ENCODE data around the gene OR8B12. TPM values are rescaled to one million over a fixed set of nuclear protein-coding genes. Genes with fewer than 3 reads are reported as not detected.
"Not testable (repeated sequence)": the region's sequence is repeated elsewhere in the genome, so short reads cannot be mapped to it uniquely, and the experiment has no call there.

OR8B12 gene
- total and polyA plus RNA-seq, 2 donors = not detected

DNA sequence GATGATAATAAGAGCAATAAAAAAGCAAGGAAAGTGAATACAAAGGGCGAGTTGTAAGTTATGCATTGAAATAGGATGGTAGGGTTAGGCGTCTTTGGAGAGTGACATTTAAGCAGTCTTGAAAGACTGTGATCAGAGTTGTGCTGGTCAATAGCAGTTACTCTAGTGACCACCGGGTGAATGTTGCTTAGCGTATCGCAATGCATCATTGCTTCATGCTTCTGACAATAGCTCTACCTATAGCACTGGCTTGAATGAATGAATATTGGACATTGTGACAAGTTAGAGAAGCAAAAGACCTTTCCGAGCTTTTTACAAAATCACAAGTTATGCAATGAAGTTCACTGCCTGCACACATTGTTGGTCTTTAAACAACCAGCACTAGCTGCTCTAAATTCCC is 7.7 kb upstream of the OR8B12 start:
- DNase-seq (ENCODE audit: extremely low spot score) = no peak
- no peak overlapping the region for H3K27ac ChIP-seq (ENCODE audit: low read depth)
- H3K4me1 ChIP-seq (ENCODE audit: insufficient read depth) = no peaks in the 10 kb centered on the region
- H3K36me3 ChIP-seq (ENCODE audit: insufficient read depth) = no peaks in the 10 kb centered on the region
- WGBS = 76% methylated on average over 6 of the region's 6 CpGs
- no peak overlapping the region for H3K4me3 ChIP-seq (ENCODE audit: low read depth, low read length)

DNA sequence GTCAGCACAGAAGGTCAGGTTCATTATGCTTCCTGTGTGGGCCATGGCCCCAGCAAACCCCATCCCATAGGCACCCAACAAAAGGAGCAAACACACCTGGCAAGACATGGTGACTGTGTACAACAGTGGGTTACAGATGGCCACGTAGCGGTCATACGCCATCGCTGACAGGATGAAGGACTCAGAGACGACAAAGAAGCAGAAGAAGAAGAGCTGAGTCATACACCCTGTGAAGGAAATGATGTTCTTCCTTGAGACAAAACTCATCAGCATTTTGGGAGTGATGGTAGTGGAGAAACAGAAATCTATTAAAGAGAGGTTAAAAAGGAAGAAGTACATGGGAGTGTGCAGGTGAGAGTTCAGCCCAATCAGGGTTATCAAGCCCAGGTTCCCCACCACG is 309 bp downstream of the OR8B12 start:
- H3K4me3 ChIP-seq (ENCODE audit: low read depth, low read length) = no peak overlapping the region
- H3K36me3 ChIP-seq (ENCODE audit: insufficient read depth) = peaks cover 2% of the 10 kb centered on the region
- H3K27ac ChIP-seq (ENCODE audit: low read depth) = no peak overlapping the region
- DNase-seq (ENCODE audit: extremely low spot score) = no peak
- 87% methylated on average over 6 of the region's 6 CpGs for WGBS
- no peaks in the 10 kb centered on the region for H3K4me1 ChIP-seq (ENCODE audit: insufficient read depth)

DNA sequence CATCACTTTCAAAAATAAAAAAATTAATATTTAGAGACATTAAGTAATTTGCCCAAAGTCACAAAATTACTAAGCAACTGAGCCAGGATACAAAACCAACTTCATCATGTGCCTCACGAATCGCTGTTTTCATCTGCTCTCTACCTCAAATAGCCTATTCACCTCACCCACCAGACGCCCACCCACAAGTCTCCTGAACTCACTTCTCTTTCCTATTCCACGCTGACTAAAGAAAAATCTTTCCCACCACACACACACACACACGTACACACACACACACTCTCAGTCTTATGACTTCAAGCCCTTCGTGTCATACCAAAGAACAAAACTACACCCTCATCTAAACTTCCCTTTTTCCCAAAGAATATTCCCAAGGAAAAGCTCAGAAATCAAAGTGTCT is 2.2 kb downstream of the OR8B12 start:
- Histone ChIP-seq H3K4me1 (ENCODE audit: insufficient read depth) (no peaks in the 10 kb centered on the region), H3K27ac (ENCODE audit: low read depth) (no peak overlapping the region), H3K4me3 (ENCODE audit: low read depth, low read length) (no peak overlapping the region), H3K36me3 (ENCODE audit: insufficient read depth) (peaks cover 2% of the 10 kb centered on the region)
- 79% methylated on average over 6 of the region's 6 CpGs for WGBS
- no peak for DNase-seq (ENCODE audit: extremely low spot score)

DNA sequence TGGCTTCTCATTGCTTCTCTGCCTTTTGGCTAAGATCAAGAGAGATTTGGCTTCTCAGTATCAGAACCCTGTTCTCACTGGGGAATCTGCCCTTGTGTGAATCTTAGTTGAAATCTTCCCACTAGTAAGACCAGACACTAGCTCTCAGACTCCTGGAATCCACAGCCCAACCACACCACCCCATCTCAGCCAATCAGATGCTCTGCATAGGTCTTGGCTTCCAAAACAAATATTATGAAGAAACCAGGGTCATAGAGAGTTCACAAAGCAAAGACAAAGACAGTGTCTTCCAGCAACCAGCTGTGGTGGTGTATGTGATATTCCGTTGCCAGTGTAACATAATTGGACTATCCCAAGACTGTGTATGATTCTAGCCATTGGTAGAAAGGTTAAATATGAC is 5.4 kb downstream of the OR8B12 start:
- no peak for DNase-seq (ENCODE audit: extremely low spot score)
- Histone ChIP-seq H3K36me3 (ENCODE audit: insufficient read depth) (peaks cover 2% of the 10 kb centered on the region), H3K4me3 (ENCODE audit: low read depth, low read length) (no peak overlapping the region), H3K4me1 (ENCODE audit: insufficient read depth) (no peaks in the 10 kb centered on the region), H3K27ac (ENCODE audit: low read depth) (no peak overlapping the region)
- 46% methylated on average over 1 of the region's 1 CpG for WGBS

DNA sequence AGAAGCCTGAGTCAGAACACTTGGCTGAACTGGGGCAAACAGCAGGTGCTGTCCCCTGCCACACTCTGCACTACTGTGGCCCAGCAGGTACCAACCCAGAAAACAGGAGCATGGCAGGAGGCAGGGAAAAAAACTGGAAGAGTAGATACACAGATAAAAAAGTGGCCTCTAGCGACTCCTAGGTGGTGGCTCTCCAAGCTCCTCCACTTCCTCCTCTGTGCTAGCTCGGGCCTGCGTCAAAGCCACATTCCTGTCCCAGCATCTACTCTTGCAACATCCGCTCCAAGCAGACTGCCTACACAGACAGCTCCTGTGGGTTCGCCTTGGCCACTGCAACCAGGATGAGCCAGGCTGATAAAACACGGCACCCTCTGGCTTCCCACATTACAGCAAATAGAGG is 6.9 kb downstream of the OR8B12 start:
- H3K36me3 ChIP-seq (ENCODE audit: insufficient read depth) = peaks cover 2% of the 10 kb centered on the region
- no peak for DNase-seq (ENCODE audit: extremely low spot score)
- 42% methylated on average over 6 of the region's 6 CpGs for WGBS
- no peak overlapping the region for H3K4me3 ChIP-seq (ENCODE audit: low read depth, low read length)
- H3K4me1 ChIP-seq (ENCODE audit: insufficient read depth) = no peaks in the 10 kb centered on the region
- no peak overlapping the region for H3K27ac ChIP-seq (ENCODE audit: low read depth)

DNA sequence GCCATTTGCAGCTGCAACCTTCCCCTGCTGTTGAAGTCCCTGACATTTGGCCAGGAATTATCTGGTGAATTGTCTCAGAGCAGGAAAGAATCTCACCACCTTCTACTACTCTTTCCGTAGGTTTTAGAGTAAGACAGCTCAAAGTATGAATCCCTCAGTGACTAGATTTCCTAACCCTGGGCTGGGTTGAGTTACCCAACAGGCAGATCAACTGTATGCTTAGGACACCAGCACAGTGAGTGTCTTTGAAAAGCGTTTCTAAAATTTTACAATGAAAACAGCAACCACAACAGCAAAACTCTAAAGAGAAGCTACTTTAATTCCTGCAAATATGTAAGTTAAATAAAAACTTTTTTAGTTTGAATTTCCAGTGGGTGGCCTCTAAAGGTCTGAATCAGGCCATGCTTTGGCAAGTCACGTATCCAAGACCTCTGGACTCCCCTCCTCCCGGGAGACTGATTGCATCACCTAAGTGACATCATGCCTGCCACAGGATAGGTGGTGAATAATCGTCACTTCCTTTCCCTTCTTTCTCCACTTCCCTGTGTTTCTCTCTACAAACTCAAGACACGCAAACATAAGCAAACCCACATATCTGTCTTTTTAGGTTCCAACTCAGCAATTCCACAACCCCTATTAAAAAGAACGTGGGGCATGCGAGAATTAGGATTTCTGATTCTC is 7.8 kb downstream of the OR8B12 start:
- H3K4me3 ChIP-seq (ENCODE audit: low read depth, low read length) = no peak overlapping the region
- no peaks in the 10 kb centered on the region for H3K4me1 ChIP-seq (ENCODE audit: insufficient read depth)
- no peak for DNase-seq (ENCODE audit: extremely low spot score)
- 80% methylated on average over 8 of the region's 8 CpGs for WGBS
- no peaks in the 10 kb centered on the region for H3K36me3 ChIP-seq (ENCODE audit: insufficient read depth)
- H3K27ac ChIP-seq (ENCODE audit: low read depth) = no peak overlapping the region

DNA sequence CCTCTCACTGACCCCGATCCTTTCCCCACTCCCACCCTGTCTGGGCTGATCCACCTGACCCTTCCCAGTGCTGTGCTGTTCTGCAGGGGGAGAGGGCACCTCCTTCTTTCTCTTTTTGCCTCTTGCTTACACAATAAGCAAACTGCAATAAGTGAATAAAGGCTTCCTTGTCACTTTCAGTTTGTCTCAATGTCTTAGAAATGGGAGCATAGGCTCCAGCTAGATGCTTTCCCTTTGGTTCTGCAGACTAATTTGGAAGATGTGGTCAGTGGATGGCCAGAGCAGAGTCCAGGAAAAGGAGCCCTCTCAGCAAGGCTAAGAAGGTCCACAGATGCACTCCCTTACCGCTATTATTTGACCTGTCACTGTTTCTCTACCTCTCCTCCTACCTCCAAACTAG is 9.4 kb downstream of the OR8B12 start:
- Histone ChIP-seq H3K4me3 (ENCODE audit: low read depth, low read length) (no peak overlapping the region), H3K4me1 (ENCODE audit: insufficient read depth) (no peaks in the 10 kb centered on the region), H3K27ac (ENCODE audit: low read depth) (no peak overlapping the region), H3K36me3 (ENCODE audit: insufficient read depth) (no peaks in the 10 kb centered on the region)
- 77% methylated on average over 2 of the region's 2 CpGs for WGBS
- DNase-seq (ENCODE audit: extremely low spot score) = no peak

DNA sequence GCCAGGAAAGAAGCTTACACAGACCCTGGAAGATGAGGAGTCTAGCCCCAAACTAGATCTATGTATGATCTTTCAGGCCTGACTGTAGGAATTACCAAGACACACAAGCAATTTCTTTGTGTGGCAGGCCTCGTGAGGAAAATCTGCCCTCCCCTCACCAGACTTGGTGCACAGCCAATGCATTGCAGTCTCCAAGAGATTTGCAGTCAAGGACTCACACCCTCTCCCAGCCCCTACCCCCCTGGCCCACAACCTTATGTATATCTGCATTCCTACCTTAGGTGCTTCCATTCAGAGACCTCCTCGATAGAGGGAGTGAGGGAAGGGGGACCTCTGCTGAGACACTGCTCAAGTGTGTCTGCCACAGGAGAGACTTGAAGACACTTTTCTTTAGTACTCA is 9.8 kb downstream of the OR8B12 start:
- H3K4me3 ChIP-seq (ENCODE audit: low read depth, low read length) = no peak overlapping the region
- DNase-seq (ENCODE audit: extremely low spot score) = no peak
- WGBS = 41% methylated on average over 2 of the region's 2 CpGs
- H3K4me1 ChIP-seq (ENCODE audit: insufficient read depth) = no peaks in the 10 kb centered on the region
- H3K27ac ChIP-seq (ENCODE audit: low read depth) = no peak overlapping the region
- no peaks in the 10 kb centered on the region for H3K36me3 ChIP-seq (ENCODE audit: insufficient read depth)

DNA sequence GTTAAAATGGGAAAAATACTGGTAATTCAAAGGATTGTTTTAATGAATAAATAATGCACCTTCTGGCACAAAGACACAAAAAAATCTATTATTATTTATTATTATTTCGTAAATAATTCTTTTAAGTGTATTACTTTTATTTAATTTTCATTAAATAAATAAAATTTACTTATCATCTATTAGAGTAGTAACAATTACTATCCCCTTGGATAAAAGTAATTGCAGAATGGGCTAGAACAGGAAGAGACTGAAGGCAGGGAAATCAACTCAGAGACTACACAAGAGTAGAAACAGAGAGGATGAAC is 23.0 kb downstream of the OR8B12 start:
- Histone ChIP-seq H3K36me3 (ENCODE audit: insufficient read depth) (no peaks in the 10 kb centered on the region), H3K4me1 (ENCODE audit: insufficient read depth) (no peaks in the 10 kb centered on the region), H3K27ac (ENCODE audit: low read depth) (no peak overlapping the region), H3K4me3 (ENCODE audit: low read depth, low read length) (no peak overlapping the region)
- WGBS = 71% methylated on average over 1 of the region's 1 CpG
- no peak for DNase-seq (ENCODE audit: extremely low spot score)

DNA sequence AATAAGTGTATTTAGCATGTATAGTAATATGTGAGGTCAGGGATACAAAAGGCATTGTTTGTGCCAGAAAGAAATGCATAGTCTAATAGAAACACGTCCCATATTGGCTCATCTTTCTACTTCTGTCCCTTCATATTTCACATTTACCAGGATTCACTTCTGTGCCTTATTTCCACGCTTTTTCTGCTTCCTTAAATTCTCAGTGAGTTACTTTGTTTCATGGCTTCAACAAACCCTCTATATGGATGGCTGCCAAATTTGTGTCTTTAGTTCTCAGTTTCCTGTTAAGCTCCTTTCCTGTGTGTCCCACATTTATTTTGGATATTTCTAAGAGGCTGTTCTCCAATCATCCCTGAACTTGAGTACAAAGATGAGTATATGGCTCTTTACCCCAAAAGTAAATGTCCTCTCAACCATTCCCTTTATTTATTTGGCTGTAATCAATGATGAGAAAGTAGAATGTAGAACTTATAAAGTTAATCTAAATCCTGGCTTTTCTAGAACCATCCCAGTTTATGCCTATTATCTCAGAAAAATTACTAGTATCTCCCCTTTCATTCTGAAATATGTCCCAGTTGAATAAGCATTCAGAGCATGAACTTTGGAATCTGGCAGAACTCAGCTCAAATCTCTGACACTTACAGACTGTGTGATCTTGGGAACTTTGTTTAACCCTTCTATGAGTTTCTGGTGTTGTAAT is 23.5 kb downstream of the OR8B12 start:
- WGBS = 18% methylated on average over 2 of the region's 2 CpGs
- H3K27ac ChIP-seq (ENCODE audit: low read depth) = no peak overlapping the region
- no peak for DNase-seq (ENCODE audit: extremely low spot score)

DNA sequence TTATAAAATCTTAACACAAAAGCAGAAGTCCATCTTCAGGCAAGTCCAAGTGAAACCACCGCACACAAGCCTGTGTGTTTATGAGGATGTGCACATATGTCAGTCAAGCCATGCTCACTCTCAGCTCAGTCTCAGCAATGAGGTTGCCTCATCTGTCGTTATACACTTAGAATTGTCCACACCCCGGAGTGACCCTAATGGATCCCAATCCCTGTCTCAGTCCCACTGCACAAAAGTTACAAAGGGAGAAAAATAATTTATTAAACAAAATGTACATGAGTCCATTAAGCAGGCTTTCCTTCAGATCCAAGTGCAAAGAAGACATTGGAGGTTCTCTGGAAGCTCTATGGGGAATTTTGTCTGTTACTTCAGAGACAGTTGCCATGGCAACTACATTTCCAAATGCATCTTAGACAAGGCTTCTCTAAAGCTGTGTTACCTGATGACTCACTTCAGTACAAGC is 24.4 kb downstream of the OR8B12 start:
- Histone ChIP-seq H3K4me3 (ENCODE audit: low read depth, low read length) (no peak overlapping the region), H3K4me1 (ENCODE audit: insufficient read depth) (no peaks in the 10 kb centered on the region), H3K36me3 (ENCODE audit: insufficient read depth) (no peaks in the 10 kb centered on the region), H3K27ac (ENCODE audit: low read depth) (no peak overlapping the region)
- 74% methylated on average over 3 of the region's 3 CpGs for WGBS
- no peak for DNase-seq (ENCODE audit: extremely low spot score)

More for the DNA sequence above, 23.5 kb downstream of the OR8B12 start:
- no peaks in the 10 kb centered on the region for H3K36me3 ChIP-seq (ENCODE audit: insufficient read depth)
- no peaks in the 10 kb centered on the region for H3K4me1 ChIP-seq (ENCODE audit: insufficient read depth)
- H3K4me3 ChIP-seq (ENCODE audit: low read depth, low read length) = no peak overlapping the region

DNA sequence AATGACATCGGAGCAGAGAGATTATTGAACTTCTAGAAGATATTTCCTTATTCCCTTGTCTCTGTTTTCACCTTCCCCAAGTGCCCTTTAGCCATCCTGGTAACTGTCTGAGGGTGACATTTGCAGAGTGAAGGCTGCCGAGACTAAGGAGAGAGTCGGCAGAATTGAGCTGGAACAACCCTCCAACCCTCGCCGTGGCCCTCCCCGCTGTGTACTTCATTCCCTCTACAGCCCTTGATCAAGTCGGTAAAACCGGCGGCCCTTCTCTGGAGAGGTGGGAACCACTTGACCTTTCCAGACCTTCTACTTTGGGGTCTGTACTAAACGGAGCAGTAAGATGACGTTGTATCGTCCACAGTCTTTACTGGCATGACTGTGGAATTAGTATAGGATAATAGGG is 26.1 kb downstream of the OR8B12 start:
- Histone ChIP-seq H3K4me1 (ENCODE audit: insufficient read depth) (no peaks in the 10 kb centered on the region), H3K27ac (ENCODE audit: low read depth) (no peak overlapping the region), H3K36me3 (ENCODE audit: insufficient read depth) (no peaks in the 10 kb centered on the region), H3K4me3 (ENCODE audit: low read depth, low read length) (no peak overlapping the region)
- DNase-seq (ENCODE audit: extremely low spot score) = no peak
- 87% methylated on average over 12 of the region's 12 CpGs for WGBS

DNA sequence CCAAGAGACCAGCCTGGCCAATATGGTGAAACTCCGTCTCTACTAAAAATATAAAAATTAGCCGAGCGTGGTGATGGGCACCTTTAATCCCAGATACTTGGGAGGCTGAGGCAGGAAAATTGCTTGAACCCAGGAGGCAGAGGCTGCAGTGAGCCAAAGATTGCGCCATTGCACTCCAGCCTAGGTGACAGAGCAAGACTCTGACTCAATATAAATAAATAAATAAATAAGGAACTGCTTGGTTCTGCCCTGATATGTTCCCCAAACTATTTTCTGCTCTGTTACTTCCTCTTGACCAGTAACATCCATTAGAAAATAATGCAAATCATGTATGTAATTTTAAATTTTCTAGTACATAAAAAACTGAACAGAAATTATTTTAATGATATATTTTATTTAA is 28.8 kb downstream of the OR8B12 start:
- WGBS = 90% methylated on average over 4 of the region's 4 CpGs
- H3K27ac ChIP-seq (ENCODE audit: low read depth); DNase-seq (ENCODE audit: extremely low spot score); H3K36me3 ChIP-seq (ENCODE audit: insufficient read depth); H3K4me3 ChIP-seq (ENCODE audit: low read depth, low read length); H3K4me1 ChIP-seq (ENCODE audit: insufficient read depth): not testable (repeated sequence)

DNA sequence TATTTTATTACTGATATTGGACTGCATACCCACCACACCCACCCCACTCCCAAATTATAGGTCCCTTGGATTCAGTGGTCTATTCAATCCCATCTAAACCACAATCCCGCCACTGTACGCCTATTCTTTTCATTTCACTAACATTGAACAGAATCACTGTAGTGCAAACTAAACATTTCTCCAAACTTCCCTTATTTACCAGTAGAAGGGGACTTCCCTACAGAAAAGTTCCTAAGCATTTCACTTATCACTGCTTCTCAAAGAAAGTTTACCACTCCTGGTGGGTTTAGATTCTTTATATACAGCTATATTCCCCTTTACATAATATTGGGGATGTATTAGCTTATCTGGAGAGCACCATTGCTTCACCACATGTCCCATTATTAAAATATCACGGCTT is 29.3 kb downstream of the OR8B12 start:
- Histone ChIP-seq H3K27ac (ENCODE audit: low read depth) (no peak overlapping the region), H3K4me1 (ENCODE audit: insufficient read depth) (no peaks in the 10 kb centered on the region), H3K36me3 (ENCODE audit: insufficient read depth) (no peaks in the 10 kb centered on the region), H3K4me3 (ENCODE audit: low read depth, low read length) (no peak overlapping the region)
- no peak for DNase-seq (ENCODE audit: extremely low spot score)
- WGBS = 84% methylated on average over 3 of the region's 3 CpGs
